ENCODE data around the gene ADAMTS12. TPM values are rescaled to one million over a fixed set of nuclear protein-coding genes. Genes with fewer than 3 reads are reported as not detected.

The ADAMTS12 gene
- total RNA-seq, 1 experiment from 2014 or later = 0.18 TPM

DNA sequence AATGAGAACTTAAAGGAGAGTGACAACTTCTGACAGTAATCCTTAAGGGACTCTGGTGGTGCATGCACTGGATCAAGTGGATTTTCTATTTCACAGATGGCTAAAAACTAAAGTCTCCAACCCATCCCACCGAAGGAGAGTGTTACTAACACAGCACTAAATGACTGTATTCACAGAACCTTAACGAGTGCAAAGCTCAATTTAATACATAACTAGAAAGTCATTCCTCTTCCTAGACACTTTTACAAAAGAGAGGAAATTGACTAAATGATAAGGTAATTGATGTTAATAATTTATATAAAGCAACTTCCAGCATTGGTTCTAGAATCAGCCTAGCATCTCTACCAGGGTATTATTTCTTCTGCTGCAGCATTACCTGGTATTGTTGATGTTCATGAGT lies 189.8 kb downstream of the ADAMTS12 start:
- no peak for ATAC-seq
- Histone ChIP-seq H3F3A (ENCODE audit: low read length, unreplicated experiment) (no peaks in the 10 kb centered on the region), H2AFZ (ENCODE audit: low read length) (no peak overlapping the region), H3K4me2 (ENCODE audit: low read length) (no peak overlapping the region), H3K9me2 (replicated peaks; ENCODE audit: low read length) (no peaks in the 10 kb centered on the region), H3K27me3 (ENCODE audit: low read length) (no peaks in the 10 kb centered on the region), H3K4me3 (ENCODE audit: low read length) (no peak overlapping the region), H3K79me2 (ENCODE audit: low read length) (no peaks in the 10 kb centered on the region), H3K4me1 (ENCODE audit: insufficient read depth, low read length) (no peaks in the 10 kb centered on the region), H3K27ac (ENCODE audit: low read length) (no peak overlapping the region), H4K20me1 (ENCODE audit: low read length) (no peaks in the 10 kb centered on the region), H3K36me3 (ENCODE audit: low read depth, low read length) (no peaks in the 10 kb centered on the region), H3K9ac (ENCODE audit: low read length) (no peak overlapping the region), H3K9me3 (ENCODE audit: low read length) (no peaks in the 10 kb centered on the region)
- BruUV-seq (replicated peaks) = no TSS peak
- intact Hi-C loops (cut with micrococcal nuclease) = no loop called here
- TF ChIP-seq EZH2phosphoT487 (IDR thresholded peaks at IDR 0.05; ENCODE audit: borderline replicate concordance, low read length) (no peak), EZH2 (IDR thresholded peaks at IDR 0.05; ENCODE audit: low read length, unreplicated experiment) (no peak)
- TF ChIP-seq, protein P1, sequence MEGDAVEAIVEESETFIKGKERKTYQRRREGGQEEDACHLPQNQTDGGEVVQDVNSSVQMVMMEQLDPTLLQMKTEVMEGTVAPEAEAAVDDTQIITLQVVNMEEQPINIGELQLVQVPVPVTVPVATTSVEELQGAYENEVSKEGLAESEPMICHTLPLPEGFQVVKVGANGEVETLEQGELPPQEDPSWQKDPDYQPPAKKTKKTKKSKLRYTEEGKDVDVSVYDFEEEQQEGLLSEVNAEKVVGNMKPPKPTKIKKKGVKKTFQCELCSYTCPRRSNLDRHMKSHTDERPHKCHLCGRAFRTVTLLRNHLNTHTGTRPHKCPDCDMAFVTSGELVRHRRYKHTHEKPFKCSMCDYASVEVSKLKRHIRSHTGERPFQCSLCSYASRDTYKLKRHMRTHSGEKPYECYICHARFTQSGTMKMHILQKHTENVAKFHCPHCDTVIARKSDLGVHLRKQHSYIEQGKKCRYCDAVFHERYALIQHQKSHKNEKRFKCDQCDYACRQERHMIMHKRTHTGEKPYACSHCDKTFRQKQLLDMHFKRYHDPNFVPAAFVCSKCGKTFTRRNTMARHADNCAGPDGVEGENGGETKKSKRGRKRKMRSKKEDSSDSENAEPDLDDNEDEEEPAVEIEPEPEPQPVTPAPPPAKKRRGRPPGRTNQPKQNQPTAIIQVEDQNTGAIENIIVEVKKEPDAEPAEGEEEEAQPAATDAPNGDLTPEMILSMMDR (conservative IDR thresholded peaks at IDR 0.05; ENCODE audit: low read depth, low read length) = no peak
- DNase-seq = no peak
- CTCF ChIA-PET = no interaction called here
- POLR2A ChIA-PET (ENCODE audit: unreplicated experiment) = no interaction called here

DNA sequence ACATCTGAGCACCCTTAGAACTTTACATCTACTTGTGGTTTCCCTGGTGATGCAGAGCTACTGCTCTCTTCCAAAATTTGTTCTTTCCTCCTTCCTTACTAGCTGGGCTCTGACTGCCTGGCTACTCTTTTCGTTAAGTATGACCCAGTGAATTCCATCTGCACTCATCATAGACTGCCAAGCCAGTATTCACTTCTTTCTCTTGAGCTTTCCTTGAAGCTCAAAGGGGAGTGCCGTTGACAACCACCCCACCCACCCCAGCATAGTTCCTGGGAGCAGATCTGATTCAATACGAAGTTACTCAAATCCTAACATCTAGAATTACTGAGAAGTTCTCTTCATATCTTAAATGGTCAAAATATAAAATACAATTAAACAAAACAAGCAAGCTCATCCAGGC lies 190.5 kb downstream of the ADAMTS12 start:
- H3K27ac ChIP-seq (ENCODE audit: low read length) = no peak overlapping the region
- H2AFZ ChIP-seq (ENCODE audit: low read length) = no peak overlapping the region
- no peaks in the 10 kb centered on the region for H4K20me1 ChIP-seq (ENCODE audit: low read length)
- no peak overlapping the region for H3K4me2 ChIP-seq (ENCODE audit: low read length)
- no peaks in the 10 kb centered on the region for H3F3A ChIP-seq (ENCODE audit: low read length, unreplicated experiment)
- no peaks in the 10 kb centered on the region for H3K36me3 ChIP-seq (ENCODE audit: low read depth, low read length)
- no peaks in the 10 kb centered on the region for H3K27me3 ChIP-seq (ENCODE audit: low read length)
- no peak for TF ChIP-seq EZH2 (IDR thresholded peaks at IDR 0.05; ENCODE audit: low read length, unreplicated experiment)
- TF ChIP-seq, protein P1 (conservative IDR thresholded peaks at IDR 0.05; ENCODE audit: low read depth, low read length) = no peak
- TF ChIP-seq EZH2phosphoT487 (IDR thresholded peaks at IDR 0.05; ENCODE audit: borderline replicate concordance, low read length) = no peak
- H3K9me2 ChIP-seq (replicated peaks; ENCODE audit: low read length) = no peaks in the 10 kb centered on the region
- intact Hi-C loops (cut with micrococcal nuclease) = no loop called here
- no TSS peak for BruUV-seq (replicated peaks)
- no peaks in the 10 kb centered on the region for H3K9me3 ChIP-seq (ENCODE audit: low read length)
- POLR2A ChIA-PET (ENCODE audit: unreplicated experiment) = no interaction called here
- H3K9ac ChIP-seq (ENCODE audit: low read length) = no peak overlapping the region
- no peaks in the 10 kb centered on the region for H3K4me1 ChIP-seq (ENCODE audit: insufficient read depth, low read length)
- H3K79me2 ChIP-seq (ENCODE audit: low read length) = no peaks in the 10 kb centered on the region
- H3K4me3 ChIP-seq (ENCODE audit: low read length) = no peak overlapping the region
- ATAC-seq (no peak), DNase-seq (no peak)
- CTCF ChIA-PET = no interaction called here

DNA sequence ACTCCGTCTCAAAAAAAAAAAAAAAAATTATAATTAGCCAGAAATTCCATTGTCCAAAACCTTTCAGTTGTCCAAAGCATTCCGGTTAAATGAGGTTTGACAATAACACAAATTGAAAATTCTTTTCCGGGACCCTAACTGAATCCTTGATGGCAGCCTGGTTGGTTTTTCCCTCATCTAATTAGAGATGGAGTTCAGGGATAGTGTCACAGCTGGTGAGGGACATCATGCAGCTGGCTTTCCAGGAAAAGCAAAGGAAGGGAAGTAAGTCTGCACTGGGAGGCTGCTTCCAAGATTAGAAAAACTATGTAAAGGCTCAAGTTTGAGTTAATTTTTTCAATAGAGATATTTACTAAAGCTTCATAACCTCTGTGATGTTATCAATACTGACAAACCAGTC lies 195.4 kb downstream of the ADAMTS12 start:
- no peaks in the 10 kb centered on the region for H3F3A ChIP-seq (ENCODE audit: low read length, unreplicated experiment)
- H3K4me2 ChIP-seq (ENCODE audit: low read length) = no peak overlapping the region
- H4K20me1 ChIP-seq (ENCODE audit: low read length) = no peaks in the 10 kb centered on the region
- no peak for ATAC-seq
- POLR2A ChIA-PET (ENCODE audit: unreplicated experiment) = no interaction called here
- H3K27ac ChIP-seq (ENCODE audit: low read length) = no peak overlapping the region
- H3K27me3 ChIP-seq (ENCODE audit: low read length) = no peaks in the 10 kb centered on the region
- no peak overlapping the region for H3K9ac ChIP-seq (ENCODE audit: low read length)
- no peaks in the 10 kb centered on the region for H3K9me3 ChIP-seq (ENCODE audit: low read length)
- H3K79me2 ChIP-seq (ENCODE audit: low read length) = no peaks in the 10 kb centered on the region
- no peak overlapping the region for H3K4me3 ChIP-seq (ENCODE audit: low read length)
- H3K4me1 ChIP-seq (ENCODE audit: insufficient read depth, low read length) = peaks cover 9% of the 10 kb centered on the region; the same call in 1 of the 2 replicates
- H2AFZ ChIP-seq (ENCODE audit: low read length) = no peak overlapping the region
- CTCF ChIA-PET = interaction anchor here (0.5 kb wide), 1 partner anchor 9 kb away, joined by 3 read pairs; no protein-coding TSS in a partner anchor
- TF ChIP-seq, protein P1 (conservative IDR thresholded peaks at IDR 0.05; ENCODE audit: low read depth, low read length) = no peak
- TF ChIP-seq EZH2 (IDR thresholded peaks at IDR 0.05; ENCODE audit: low read length, unreplicated experiment) (no peak), EZH2phosphoT487 (IDR thresholded peaks at IDR 0.05; ENCODE audit: borderline replicate concordance, low read length) (no peak)
- no peaks in the 10 kb centered on the region for H3K36me3 ChIP-seq (ENCODE audit: low read depth, low read length)
- intact Hi-C loops (cut with micrococcal nuclease) = no loop called here
- BruUV-seq (replicated peaks) = no TSS peak
- DNase-seq = no peak
- H3K9me2 ChIP-seq (replicated peaks; ENCODE audit: low read length) = no peaks in the 10 kb centered on the region
